Effector memory CD8-positive, alpha-beta T cell (primary cell): ENCODE measurements around the gene PTMS.

Source experiments
- ATAC-seq: fragments of 150-1000 bp; cut with Tn5 transposase; replicated peaks from 2 replicates; pipeline ENCODE4 v1.10.0; 2021; ENCODE audit warnings: mild to moderate bottlenecking, moderate library complexity
- DNase-seq, 3 experiments: peaks; one replicate each; pipeline ENCODE4 v3.0.0; 2021
- H3K27ac Mint-ChIP-seq, 2 donors: one replicate each; pipeline ENCODE4 v1.8.0; 2022; ENCODE audit warnings: mild to moderate bottlenecking in 2 of 2, mixed read lengths in 2 of 2, moderate library complexity in 2 of 2
- H3K27me3 Mint-ChIP-seq, 2 donors: one replicate each; pipeline ENCODE4 v1.8.0; 2022; ENCODE audit warnings: mixed read lengths in 2 of 2
- H3K36me3 Mint-ChIP-seq: one replicate; pipeline ENCODE4 v1.8.0; 2022; ENCODE audit warnings: mild to moderate bottlenecking, moderate library complexity, mixed read lengths; ENCODE audit not compliant: insufficient read depth
- H3K4me1 Mint-ChIP-seq, 2 donors: one replicate each; pipeline ENCODE4 v1.8.0; 2022; ENCODE audit warnings: low read depth in 2 of 2, mixed read lengths in 2 of 2
- H3K4me3 Mint-ChIP-seq, 2 donors: one replicate each; pipeline ENCODE4 v1.8.0; 2022; ENCODE audit warnings: mild to moderate bottlenecking in 2 of 2, mixed read lengths in 2 of 2, moderate library complexity in 2 of 2
- H3K9me3 Mint-ChIP-seq, 2 donors: one replicate each; pipeline ENCODE4 v1.8.0; 2022; ENCODE audit warnings: mixed read lengths in 2 of 2

The PTMS gene

DNA sequence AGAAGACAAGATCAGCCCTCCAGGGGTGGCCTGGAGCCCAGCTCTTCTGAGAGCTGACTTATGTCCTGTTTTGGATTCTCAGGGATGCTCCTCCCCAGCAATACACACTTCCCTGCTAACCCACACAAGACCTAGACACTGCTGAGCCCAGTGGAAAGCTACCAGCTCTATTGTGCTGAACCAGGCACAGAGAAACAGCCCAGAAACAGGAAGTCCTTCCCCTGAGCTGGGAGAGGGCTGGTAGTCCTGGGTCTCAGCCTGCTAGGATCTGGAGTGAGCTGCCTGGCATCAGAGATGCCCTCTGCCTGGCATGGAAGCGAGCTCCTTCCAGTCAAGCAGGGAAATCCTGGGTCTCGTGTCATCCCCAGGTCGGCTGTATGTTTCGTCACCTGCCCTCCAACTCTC is 4.9 kb downstream of the PTMS start:
- Mint-ChIP-seq H3K27me3 (peaks cover 0 to 17% of the 10 kb centered on the region in 2 donors), H3K4me1 (peaks cover 60 to 61% of the 10 kb centered on the region in 2 donors), H3K36me3 (peaks cover 31% of the 10 kb centered on the region), H3K9me3 (no peaks in the 10 kb centered on the region), H3K4me3 (no peak overlapping the region), H3K27ac (peak overlapping the region; percentile 38 to 91)
- no peak for DNase-seq
- ATAC-seq, result no peak

DNA sequence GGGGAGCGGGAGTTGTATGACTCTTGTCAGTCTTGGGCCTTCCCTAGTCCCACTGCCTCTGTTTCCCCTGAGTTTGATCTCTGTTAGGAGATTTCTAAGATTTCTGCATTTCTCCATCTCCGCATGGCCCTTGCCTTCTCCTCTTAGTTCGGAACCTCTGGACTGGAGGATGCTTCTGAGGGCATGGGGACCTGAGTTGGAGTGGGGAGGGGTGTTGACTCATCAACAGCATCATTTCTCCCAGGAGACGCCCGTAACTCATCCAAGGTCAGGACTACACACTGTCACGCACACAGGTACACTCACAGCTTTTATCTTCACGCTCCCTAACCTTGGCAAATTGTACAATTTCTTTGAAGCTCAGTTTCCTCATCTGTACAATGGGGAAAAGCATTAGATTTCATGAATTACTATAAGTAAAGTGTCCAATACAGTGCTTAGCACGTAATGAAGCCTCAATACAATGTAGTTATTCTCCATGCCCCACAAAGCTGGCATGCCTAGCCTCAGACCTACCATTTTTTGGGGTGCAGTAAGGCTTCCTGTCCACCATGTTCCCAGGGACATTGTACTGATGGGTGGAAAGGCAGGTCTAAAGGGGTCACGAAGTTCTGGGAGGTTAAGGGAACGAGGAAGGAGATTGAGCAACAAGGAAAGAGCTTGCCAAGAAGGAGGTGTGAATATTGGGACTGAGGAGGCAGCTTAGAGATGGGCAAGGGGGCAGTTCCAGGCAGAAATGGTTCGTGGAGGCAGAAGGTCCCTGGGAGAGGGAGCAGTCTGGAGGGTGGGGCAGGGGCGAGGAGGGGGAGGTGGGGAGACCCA is 5.6 kb downstream of the PTMS start:
- Mint-ChIP-seq H3K36me3 (peaks cover 31% of the 10 kb centered on the region), H3K27ac (peak overlapping the region; percentile 91), H3K9me3 (no peaks in the 10 kb centered on the region), H3K4me1 (peaks cover 62 to 67% of the 10 kb centered on the region in 2 donors), H3K4me3 (peak overlapping the region; percentile 89 to 90), H3K27me3 (peaks cover 0 to 17% of the 10 kb centered on the region in 2 donors)
- no peak for ATAC-seq
- DNase-seq, result no peak

DNA sequence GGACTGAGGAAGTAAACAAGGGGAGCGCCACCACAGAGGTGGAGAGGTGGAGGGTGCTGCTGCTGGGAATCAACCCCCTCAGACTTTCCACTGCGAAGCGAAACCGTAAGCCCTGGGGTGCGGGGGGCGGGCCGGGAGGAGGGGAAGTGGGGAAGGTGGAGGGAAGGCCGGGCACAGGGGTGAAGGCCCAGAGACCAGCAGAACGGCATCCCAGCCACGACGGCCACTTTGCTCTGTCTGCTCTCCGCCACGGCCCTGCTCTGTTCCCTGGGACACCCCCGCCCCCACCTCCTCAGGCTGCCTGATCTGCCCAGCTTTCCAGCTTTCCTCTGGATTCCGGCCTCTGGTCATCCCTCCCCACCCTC is 6.2 kb downstream of the PTMS start, which contains the start of gene LAG3:
Gene LAG3 (plus strand): TSS at position 190 of the 365 bp plus-strand sequence. CDS start 333 bp downstream, outside the sequence.
- H3K4me1 Mint-ChIP-seq, result peaks cover 57 to 62% of the 10 kb centered on the region in 2 donors
- no peak for DNase-seq
- peaks cover 0 to 14% of the 10 kb centered on the region in 2 donors for H3K27me3 Mint-ChIP-seq
- H3K4me3 Mint-ChIP-seq, result peak within 1 kb of the TSS; percentile 89 to 90
- no peak for ATAC-seq
- no peaks in the 10 kb centered on the region for H3K9me3 Mint-ChIP-seq
- peaks cover 31% of the 10 kb centered on the region for H3K36me3 Mint-ChIP-seq
- H3K27ac Mint-ChIP-seq, result peak within 1 kb of the TSS; percentile 91 to 92

DNA sequence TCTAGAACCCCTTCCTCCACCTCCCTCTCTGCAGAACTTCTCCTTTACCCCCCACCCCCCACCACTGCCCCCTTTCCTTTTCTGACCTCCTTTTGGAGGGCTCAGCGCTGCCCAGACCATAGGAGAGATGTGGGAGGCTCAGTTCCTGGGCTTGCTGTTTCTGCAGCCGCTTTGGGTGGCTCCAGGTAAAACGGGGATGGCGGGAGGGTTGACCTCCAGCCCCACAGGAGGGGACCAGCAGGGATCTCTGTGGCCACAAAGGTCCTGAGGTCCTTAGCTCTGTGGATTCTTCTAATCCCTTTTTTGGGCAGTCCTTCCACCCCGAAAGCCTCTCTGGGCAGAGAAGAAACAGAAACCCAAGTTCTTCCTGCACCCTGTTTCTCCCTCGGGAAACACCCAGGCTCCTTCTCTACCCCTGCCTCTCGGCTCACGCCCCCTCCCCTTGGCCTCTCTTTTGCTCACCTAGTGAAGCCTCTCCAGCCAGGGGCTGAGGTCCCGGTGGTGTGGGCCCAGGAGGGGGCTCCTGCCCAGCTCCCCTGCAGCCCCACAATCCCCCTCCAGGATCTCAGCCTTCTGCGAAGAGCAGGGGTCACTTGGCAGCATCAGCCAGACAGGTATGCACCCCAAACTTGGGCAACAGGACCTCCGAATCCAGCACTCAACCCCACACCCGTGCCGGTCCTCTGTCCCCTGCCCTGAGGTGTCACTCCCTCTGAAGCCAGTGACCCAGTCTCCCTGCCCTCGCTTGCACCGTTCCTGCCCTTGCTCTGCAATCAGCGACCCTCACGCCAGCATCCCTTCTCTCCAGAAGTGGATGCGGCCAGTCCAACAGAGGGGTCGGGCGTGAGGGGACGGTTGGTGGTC is 6.8 kb downstream of the PTMS start:
- Mint-ChIP-seq H3K4me1 (peaks cover 52 to 58% of the 10 kb centered on the region in 2 donors), H3K36me3 (peaks cover 25% of the 10 kb centered on the region), H3K4me3 (peak overlapping the region; percentile 89 to 90), H3K9me3 (no peaks in the 10 kb centered on the region), H3K27ac (peak overlapping the region; percentile 91 to 92), H3K27me3 (peaks cover 0 to 8% of the 10 kb centered on the region in 2 donors)
- DNase-seq, result no peak
- no peak for ATAC-seq

DNA sequence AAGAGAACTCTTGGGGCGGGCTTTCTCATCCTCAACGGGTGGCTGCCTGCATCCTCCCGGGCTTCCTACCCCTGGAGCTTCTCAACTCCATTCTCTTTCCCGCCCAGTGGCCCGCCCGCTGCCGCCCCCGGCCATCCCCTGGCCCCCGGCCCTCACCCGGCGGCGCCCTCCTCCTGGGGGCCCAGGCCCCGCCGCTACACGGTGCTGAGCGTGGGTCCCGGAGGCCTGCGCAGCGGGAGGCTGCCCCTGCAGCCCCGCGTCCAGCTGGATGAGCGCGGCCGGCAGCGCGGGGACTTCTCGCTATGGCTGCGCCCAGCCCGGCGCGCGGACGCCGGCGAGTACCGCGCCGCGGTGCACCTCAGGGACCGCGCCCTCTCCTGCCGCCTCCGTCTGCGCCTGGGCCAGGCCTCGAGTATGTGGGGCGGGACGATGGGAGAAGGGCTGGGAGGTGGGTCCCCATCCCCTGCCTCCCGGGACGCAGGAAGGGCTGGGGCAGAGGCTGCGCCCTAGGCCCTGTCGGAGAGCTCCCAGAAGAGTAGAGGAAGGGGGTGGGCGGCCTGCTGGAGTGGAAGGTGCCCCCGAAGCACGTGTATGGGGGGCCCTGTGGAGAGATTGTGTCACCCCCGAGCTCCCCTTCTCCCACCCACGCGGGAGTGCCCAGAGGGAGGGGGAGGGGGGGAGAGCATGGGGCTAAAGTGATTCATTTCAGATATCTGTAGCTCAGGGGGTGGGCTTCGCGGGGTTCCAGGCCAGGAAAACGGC is 7.6 kb downstream of the PTMS start:
- peak; percentile 19 for ATAC-seq
- no peaks in the 10 kb centered on the region for H3K9me3 Mint-ChIP-seq
- peak overlapping the region; percentile 91 to 92 for H3K27ac Mint-ChIP-seq
- peaks cover 51 to 63% of the 10 kb centered on the region in 2 donors for H3K4me1 Mint-ChIP-seq
- H3K36me3 Mint-ChIP-seq, result peaks cover 27% of the 10 kb centered on the region
- H3K4me3 Mint-ChIP-seq, result peak overlapping the region; percentile 89 to 90
- H3K27me3 Mint-ChIP-seq, result no peaks in the 10 kb centered on the region
- DNase-seq, result no peak

DNA sequence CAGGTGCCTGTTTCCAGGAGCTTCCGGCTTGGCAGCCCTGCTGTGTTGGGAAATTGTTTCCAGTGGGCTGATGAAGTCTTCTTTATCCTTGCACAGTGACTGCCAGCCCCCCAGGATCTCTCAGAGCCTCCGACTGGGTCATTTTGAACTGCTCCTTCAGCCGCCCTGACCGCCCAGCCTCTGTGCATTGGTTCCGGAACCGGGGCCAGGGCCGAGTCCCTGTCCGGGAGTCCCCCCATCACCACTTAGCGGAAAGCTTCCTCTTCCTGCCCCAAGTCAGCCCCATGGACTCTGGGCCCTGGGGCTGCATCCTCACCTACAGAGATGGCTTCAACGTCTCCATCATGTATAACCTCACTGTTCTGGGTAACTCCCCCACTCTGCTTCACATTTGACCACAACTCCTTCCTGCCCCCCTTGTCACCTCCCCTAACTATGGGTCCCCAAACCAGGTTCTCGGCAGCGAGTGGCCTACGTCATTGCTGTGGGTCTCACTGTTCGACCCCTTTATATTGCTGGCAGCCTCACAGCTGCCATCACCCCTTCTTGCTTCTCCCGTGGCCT is 8.4 kb downstream of the PTMS start:
- H3K27me3 Mint-ChIP-seq, result no peaks in the 10 kb centered on the region
- peak overlapping the region; percentile 91 to 92 for H3K27ac Mint-ChIP-seq
- peaks cover 28% of the 10 kb centered on the region for H3K36me3 Mint-ChIP-seq
- peak overlapping the region; percentile 89 to 90 for H3K4me3 Mint-ChIP-seq
- ATAC-seq (peak; percentile 81), DNase-seq (peak; percentile 64 to 68 (median 66))
- H3K9me3 Mint-ChIP-seq, result no peaks in the 10 kb centered on the region
- H3K4me1 Mint-ChIP-seq, result peaks cover 54 to 64% of the 10 kb centered on the region in 2 donors

DNA sequence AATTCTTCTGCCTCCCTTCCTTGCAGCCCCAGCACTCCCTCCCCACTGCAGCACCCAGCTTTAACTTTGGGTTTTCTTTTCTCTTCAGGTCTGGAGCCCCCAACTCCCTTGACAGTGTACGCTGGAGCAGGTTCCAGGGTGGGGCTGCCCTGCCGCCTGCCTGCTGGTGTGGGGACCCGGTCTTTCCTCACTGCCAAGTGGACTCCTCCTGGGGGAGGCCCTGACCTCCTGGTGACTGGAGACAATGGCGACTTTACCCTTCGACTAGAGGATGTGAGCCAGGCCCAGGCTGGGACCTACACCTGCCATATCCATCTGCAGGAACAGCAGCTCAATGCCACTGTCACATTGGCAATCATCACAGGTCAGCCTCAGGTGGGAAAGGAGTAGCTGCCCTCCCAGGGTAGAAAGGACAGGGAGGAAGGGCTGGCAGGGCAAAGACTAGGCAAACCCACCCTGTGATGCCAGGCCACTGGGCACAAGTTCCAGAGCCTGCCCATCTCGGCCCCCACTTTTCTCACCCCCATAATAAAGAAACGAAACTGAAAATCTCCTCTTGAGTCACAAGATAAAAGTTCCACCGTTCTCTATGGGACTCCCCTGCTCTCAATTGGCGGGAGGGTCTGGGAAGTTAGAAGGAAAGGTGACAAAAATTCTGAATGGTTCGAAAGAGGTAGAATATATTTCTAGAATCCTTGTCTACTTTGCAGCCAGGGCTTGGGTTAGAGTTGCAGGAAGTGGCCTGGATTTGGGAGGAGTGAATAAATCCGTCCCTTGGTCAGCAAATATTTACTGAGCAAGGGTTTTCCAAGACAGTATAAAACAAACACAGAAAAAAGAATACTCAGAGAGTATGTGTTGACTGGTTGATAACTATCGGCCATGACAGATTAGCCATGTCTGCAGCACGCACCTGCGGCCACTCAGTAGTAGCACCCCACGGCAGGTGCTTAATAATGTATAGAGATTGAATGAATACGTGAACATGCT is 9.3 kb downstream of the PTMS start:
- H3K4me1 Mint-ChIP-seq, result peaks cover 50 to 64% of the 10 kb centered on the region in 2 donors
- peaks cover 24% of the 10 kb centered on the region for H3K36me3 Mint-ChIP-seq
- no peaks in the 10 kb centered on the region for H3K27me3 Mint-ChIP-seq
- peak; percentile 0 for ATAC-seq
- H3K9me3 Mint-ChIP-seq, result no peaks in the 10 kb centered on the region
- H3K27ac Mint-ChIP-seq, result peak overlapping the region; percentile 91 to 92
- peak overlapping the region; percentile 89 to 90 for H3K4me3 Mint-ChIP-seq
- no peak for DNase-seq

DNA sequence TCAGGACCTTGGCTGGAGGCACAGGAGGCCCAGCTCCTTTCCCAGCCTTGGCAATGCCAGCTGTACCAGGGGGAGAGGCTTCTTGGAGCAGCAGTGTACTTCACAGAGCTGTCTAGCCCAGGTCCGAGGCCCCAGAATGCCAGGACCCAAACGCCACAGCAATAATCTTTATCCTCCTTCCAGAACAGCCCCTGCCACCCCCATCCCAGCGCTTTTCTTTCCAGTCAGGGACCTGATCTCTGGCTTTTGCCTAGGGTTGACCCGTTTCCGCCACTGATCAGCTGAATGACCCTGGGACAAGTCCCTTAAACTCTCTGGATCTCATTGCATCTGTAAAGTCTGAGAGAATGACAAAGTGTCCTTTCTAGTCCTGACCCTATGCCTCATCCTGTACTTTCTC is 11.2 kb downstream of the PTMS start:
- H3K27me3 Mint-ChIP-seq, result no peaks in the 10 kb centered on the region
- H3K4me3 Mint-ChIP-seq, result no peak overlapping the region
- DNase-seq, result no peak
- ATAC-seq, result no peak
- no peaks in the 10 kb centered on the region for H3K9me3 Mint-ChIP-seq
- H3K36me3 Mint-ChIP-seq, result peaks cover 18% of the 10 kb centered on the region
- peaks cover 40 to 52% of the 10 kb centered on the region in 2 donors for H3K4me1 Mint-ChIP-seq
- H3K27ac Mint-ChIP-seq, result peak overlapping the region; percentile 81 to 91

DNA sequence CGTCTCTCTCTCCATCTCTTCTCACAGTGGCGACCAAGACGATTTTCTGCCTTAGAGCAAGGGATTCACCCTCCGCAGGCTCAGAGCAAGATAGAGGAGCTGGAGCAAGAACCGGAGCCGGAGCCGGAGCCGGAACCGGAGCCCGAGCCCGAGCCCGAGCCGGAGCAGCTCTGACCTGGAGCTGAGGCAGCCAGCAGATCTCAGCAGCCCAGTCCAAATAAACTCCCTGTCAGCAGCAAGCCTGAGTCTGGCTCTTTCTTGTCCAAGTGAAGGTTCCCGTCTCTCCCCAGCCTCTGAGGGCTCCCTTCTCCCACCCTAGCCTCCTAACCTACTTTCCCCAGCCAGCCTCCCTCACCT is 12.0 kb downstream of the PTMS start:
- H3K4me3 Mint-ChIP-seq, result peak overlapping the region; percentile 82 to 86
- H3K4me1 Mint-ChIP-seq, result peaks cover 34 to 44% of the 10 kb centered on the region in 2 donors
- no peaks in the 10 kb centered on the region for H3K9me3 Mint-ChIP-seq
- H3K27ac Mint-ChIP-seq, result peak overlapping the region; percentile 81 to 89
- H3K36me3 Mint-ChIP-seq, result peaks cover 18% of the 10 kb centered on the region
- no peak for ATAC-seq
- H3K27me3 Mint-ChIP-seq, result no peaks in the 10 kb centered on the region
- no peak for DNase-seq

DNA sequence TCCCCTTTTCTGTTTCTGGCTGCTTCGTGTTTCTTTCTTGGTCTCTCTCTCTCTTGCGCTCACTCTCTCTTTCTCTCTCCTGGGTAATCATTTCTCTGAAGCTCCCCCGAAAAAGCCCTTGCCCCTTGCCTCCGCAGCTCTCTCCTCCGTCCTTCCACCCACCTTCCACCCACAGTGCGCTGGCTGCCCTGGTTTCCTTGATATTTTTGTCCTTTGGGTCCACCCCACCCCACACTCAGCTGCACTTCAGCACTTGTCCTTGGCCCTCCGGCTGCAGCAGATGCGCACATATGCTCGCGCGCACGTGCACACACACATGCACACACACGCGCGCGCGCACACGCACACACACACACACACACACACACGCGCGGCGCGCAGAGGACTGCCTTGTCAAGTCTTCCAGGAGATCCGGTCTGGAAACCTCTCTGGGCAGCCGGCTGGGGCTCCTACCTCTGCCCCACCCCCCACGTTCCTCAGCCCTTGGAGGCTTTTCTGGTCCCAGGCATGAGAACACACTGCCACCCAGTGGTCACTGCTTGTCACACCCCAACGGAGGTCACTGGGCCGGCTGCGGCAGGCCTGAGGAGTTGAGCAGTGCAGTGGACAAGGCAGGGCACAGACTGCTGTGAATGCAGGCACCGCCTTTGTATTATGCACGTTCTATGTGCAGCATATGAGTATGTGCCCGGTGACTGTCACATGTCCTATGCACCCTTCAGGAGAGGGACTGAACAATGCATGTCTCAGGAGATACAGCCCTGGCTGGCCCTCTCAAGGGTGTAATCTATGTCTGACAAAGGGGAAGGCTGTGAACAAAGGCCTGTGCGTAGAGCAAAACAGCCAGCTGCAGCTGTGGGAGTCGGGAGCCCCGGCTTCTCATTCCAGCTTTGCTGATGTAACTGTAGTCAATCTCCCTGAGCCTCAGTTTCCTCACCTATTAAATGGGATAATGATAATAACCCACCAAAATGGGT is 12.7 kb downstream of the PTMS start:
- peak overlapping the region; percentile 82 to 86 for H3K4me3 Mint-ChIP-seq
- peaks cover 18% of the 10 kb centered on the region for H3K36me3 Mint-ChIP-seq
- DNase-seq (peak; percentile 85 to 88 (median 88)), ATAC-seq (peak; percentile 68)
- peak overlapping the region; percentile 87 to 89 for H3K27ac Mint-ChIP-seq
- H3K4me1 Mint-ChIP-seq, result peaks cover 31 to 41% of the 10 kb centered on the region in 2 donors
- peaks cover 0 to 6% of the 10 kb centered on the region in 2 donors for H3K27me3 Mint-ChIP-seq
- H3K9me3 Mint-ChIP-seq, result no peaks in the 10 kb centered on the region
